CD4-positive, alpha-beta T cell treated with Interleukin-10 for 1 hour (primary cell): ENCODE results near the gene CDK5RAP3.

Experiments used
- DNase-seq: peaks from one replicate; pipeline ENCODE4 v3.0.0-alpha.2; 2020

The CDK5RAP3 gene

GRCh38 chr17:47949946-47950345 is 21.0 kb upstream of the CDK5RAP3 start:
- DNase-seq: no peak

GRCh38 chr17:47950448-47950847 is 20.5 kb upstream of the CDK5RAP3 start:
- DNase-seq: no peak

- DNase-seq: no peak
Measured at GRCh38 chr17:47952171-47953021, 18.5 kb upstream of the CDK5RAP3 start.

- DNase-seq: no peak
Measured at GRCh38 chr17:47953909-47954308, 17.0 kb upstream of the CDK5RAP3 start.

GRCh38 chr17:47955497-47956461 is 15.1 kb upstream of the CDK5RAP3 start:
- DNase-seq: no peak

GRCh38 chr17:47956791-47957590 is 13.9 kb upstream of the CDK5RAP3 start:
- DNase-seq: no peak

GRCh38 chr17:47957591-47958490 is 13.1 kb upstream of the CDK5RAP3 start, which contains the start of gene PRR15L:
PRR15L (minus strand) TSS chr17:47957883; CDS start chr17:47953234, 4,649 bp downstream.
- no peak for DNase-seq

- no peak for DNase-seq
Measured at GRCh38 chr17:47959825-47960655, 10.9 kb upstream of the CDK5RAP3 start.

- no peak for DNase-seq
Measured at GRCh38 chr17:47961406-47961805, 9.5 kb upstream of the CDK5RAP3 start.

- no peak for DNase-seq
Measured at GRCh38 chr17:47962901-47963300, 8.0 kb upstream of the CDK5RAP3 start.

GRCh38 chr17:47964856-47965255 is 6.1 kb upstream of the CDK5RAP3 start:
- DNase-seq: no peak

- DNase-seq: no peak
Measured at GRCh38 chr17:47966079-47966519, 4.8 kb upstream of the CDK5RAP3 start.

GRCh38 chr17:47967607-47968252 is 3.2 kb upstream of the CDK5RAP3 start:
- no peak for DNase-seq

GRCh38 chr17:47968836-47969235 is 2.1 kb upstream of the CDK5RAP3 start:
- no peak for DNase-seq

- DNase-seq: no peak
Measured at GRCh38 chr17:47969930-47970724, 786 bp upstream of the CDK5RAP3 start.

GRCh38 chr17:47973541-47973940 is 2.6 kb downstream of the CDK5RAP3 start:
- DNase-seq: no peak

GRCh38 chr17:47975189-47975822 is 4.4 kb downstream of the CDK5RAP3 start:
- DNase-seq: no peak

- DNase-seq: no peak
Measured at GRCh38 chr17:47975823-47976205, 4.9 kb downstream of the CDK5RAP3 start.

GRCh38 chr17:47978324-47978723 is 7.4 kb downstream of the CDK5RAP3 start:
- DNase-seq: peak; percentile 61
